Measurements from ENCODE around the gene LTBP1. TPM values are rescaled to one million over a fixed set of nuclear protein-coding genes. Genes with fewer than 3 reads are reported as not detected.
"Not testable (repeated sequence)": the region's sequence is repeated elsewhere in the genome, so short reads cannot be mapped to it uniquely, and the experiment has no call there.

The LTBP1 gene
- total RNA-seq, 1 donor from 2014 or later, result 246 TPM

DNA sequence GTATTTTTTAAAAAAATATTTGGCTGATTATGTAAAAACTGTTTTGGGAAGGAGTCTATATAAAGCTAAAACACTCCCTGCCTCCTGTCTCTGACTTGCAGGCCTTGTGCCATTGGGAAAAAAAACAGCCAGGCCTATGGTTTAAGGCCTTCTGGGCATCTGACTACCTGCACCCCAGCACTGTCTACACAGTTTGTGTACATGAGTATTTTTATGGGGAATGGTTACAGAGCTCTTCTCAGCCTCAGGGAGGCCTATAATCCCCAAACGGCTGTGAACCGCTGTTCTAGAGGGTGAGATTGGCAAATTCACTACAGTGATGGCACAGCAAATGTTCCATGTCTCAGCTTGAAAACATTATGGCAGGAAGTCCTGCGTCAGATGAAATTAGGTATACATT is 96.1 kb downstream of the LTBP1 start:
- DNase-seq (ENCODE audit: low spot score), result no peak

GRCh38 chr2:33047939-33048338 is 101.2 kb downstream of the LTBP1 start:
- DNase-seq (ENCODE audit: low spot score), result no peak

DNA sequence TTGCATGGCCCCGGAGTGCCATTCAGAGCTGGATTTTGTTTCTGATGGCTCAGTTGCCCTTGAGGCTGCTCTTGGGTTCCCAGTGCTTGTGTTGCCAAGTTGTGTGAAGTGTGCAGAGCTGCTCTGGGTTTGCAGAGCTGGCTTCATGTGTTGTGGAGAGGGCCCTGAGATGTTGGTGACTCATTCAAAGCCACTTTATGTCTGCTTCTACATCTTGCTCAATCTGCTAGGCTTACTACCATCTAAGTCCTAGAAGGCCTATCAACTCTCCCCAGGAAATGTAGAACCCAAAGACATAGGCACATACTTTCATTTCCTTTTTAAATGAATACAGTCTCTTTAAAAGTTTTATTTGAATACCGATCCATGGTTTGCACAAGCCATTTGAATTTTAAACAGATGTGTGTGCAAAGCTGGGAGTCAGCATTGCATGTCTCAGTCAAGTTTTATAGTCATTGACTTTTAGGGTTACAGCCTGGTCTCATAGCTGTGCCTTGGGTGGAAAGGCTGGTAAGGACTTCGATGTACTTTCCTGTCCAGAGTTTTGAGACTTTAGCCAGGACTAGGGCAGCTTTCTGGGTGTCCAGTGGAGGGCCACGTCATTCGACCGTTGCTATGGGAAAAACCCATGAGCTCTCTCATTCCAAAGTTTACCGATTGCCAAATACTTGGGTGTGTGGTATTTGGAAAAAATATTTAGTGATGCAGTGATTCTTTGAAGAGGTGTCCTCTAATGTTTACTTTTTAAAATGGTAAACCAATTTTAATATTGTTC is 105.0 kb downstream of the LTBP1 start:
- DNase-seq (ENCODE audit: low spot score), result no peak

GRCh38 chr2:33052361-33052735 is 105.6 kb downstream of the LTBP1 start:
- DNase-seq (ENCODE audit: low spot score), result no peak

DNA sequence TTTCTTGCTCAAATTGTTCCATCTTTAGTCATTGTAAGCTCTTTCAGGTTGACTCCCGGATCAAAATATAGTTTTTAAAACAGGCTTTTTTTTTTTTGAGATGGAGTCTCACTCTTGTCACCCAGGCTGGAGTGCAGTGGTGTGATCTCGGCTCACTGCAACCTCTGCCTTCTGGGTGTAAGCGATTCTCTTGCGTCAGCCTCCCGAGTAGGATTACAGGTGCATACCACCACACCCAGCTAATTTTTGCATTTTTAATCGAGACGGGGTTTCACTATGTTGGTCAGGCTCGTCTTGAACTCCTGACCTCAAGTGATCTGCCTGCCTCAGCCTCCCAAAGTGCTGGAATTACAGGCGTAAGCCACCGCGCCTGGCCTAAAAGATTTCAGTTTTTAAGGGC is 106.0 kb downstream of the LTBP1 start:
- not testable (repeated sequence) for DNase-seq (ENCODE audit: low spot score)

DNA sequence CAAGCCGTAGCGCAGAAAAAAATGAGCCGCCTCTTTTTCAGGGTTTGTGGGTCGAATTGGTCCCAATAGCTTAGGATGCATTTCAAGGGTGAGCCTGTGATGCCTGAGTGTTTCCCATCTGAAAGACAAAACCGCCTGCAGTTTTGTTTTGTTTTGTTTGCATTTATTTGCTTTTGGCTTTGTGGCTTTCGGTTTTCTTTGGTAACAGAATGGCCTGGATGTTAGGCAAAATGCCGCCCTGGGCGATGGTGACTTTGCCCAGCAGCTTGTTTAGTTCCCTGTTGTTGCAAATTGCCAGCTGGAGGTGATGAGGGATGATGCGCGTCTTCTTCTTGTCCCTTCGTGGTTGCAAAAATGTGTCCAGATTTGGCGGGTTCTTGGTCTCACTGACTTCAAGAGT is 109.4 kb downstream of the LTBP1 start:
- no peak for DNase-seq (ENCODE audit: low spot score)

GRCh38 chr2:33057307-33058028 is 110.7 kb downstream of the LTBP1 start:
- not testable (repeated sequence) for DNase-seq (ENCODE audit: low spot score)

GRCh38 chr2:33058716-33059470 is 112.1 kb downstream of the LTBP1 start:
- DNase-seq (ENCODE audit: low spot score), result no peak

DNA sequence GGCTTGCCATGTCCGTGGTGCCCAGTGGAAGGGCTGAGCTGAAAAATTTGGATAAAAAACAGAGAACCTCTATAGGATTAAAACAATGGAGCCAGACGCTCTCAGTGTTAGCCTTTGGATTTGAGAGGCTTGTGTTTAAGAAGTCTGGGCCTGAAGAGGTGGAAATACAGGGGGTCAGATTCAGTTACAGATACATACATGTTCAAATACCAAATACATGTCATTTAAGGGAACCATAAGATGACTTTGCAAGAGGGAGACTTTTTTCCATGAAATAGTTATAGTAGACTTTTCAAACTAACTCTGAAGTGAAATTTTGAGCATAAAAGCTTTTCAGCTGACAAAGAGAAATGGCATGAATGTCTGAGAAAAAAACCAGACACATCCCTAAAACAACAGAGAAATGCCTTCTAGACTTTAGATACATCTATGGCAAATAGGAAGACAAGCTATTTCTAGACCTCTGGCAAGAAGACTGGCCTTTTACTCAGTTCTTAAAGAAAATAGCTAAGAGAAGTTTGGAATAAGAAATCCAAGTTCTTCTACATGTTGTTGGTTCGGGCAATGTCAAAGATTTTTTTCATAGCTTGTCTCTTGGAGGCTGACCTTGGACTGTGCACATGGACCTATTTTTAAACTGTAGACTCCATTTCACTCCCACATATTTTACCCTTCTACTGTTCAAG is 112.9 kb downstream of the LTBP1 start:
- DNase-seq (ENCODE audit: low spot score), result peak; percentile 83

- DNase-seq (ENCODE audit: low spot score), result no peak
Measured at GRCh38 chr2:33060405-33060804, 113.7 kb downstream of the LTBP1 start.

DNA sequence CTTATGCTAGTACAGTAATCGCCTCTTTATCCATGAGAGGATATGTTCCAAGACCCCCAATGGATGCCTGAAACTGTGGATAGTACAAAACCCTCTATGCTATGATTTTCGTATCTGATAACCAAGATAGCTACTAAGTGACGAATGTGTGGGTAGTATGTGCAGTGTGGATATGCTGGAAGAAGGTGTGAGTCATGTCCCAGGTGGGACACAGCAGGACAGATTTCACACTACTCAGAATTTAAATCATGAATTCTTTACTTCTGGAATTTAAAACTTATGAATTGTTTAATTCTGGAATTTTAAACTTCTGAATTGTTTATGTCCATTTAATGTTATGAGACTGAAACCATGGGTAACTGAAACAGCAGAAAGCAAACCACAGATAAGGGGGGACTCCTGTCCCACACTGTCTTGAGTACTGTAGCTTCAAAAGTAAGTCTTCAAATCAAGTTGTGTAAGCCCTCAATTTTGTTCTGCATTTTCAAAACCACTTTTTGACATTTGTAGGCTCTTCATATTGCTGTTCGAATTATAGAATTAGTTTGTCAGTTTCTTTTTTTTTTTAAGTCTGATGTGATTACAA is 116.0 kb downstream of the LTBP1 start:
- DNase-seq (ENCODE audit: low spot score), result no peak

- DNase-seq (ENCODE audit: low spot score), result no peak
Measured at GRCh38 chr2:33064349-33064801, 117.6 kb downstream of the LTBP1 start.

DNA sequence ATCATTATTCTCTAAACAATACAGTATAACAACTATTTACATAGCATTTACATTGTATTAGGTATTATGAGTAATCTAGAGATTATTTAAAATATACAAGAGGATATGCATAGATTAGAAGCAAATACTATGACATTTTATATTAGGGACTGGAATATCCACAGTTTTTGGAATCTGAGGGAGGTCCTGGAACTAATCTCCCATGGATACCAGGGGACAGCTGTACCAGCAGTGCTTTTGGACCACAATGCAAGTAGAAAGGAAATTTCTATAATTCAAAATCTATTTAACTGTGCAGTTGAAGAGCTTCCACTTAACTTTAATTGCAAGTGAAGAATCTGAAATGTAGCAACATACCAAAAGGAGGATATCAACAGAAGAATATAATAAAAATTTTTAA is 120.8 kb downstream of the LTBP1 start:
- DNase-seq (ENCODE audit: low spot score), result no peak

GRCh38 chr2:33068261-33068660 is 121.5 kb downstream of the LTBP1 start:
- no peak for DNase-seq (ENCODE audit: low spot score)

DNA sequence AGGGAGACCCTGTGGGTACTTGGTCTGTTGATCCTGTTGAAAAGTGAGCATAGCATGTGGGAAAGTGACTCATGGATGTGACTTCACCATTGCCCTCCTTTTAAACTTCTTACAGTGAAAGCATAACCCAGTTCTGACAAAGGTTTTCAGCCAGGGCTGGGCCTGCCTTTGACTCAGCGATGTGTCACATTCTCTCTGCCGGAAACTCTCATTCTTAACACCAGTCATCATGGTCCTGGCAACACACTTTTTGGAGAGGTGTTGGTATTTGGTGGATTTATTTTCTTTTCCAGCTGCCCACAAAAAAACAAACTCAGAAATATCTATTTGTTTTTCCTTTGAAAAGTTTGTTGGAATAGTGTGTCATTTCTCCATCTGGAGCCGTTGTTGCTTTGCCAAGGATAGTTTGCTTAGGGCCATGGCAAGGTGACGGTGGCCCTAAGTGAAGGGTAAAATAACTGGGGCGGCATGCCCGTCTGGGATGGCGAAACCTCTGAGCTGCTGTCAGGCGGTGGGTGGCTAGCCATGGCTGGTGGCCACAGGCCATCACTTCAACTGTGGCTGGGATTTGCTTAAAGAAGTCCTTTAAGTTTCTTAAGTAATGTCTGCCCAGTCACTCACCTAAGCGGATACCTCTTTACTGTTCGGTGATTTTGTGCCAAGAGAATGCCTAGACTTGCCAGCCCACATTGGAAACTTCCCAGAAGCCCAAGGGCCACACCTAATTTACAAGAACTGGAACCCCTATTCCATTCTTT is 123.3 kb downstream of the LTBP1 start:
- DNase-seq (ENCODE audit: low spot score), result peak; percentile 80

GRCh38 chr2:33071591-33071990 is 124.8 kb downstream of the LTBP1 start:
- DNase-seq (ENCODE audit: low spot score), result peak; percentile 10

DNA sequence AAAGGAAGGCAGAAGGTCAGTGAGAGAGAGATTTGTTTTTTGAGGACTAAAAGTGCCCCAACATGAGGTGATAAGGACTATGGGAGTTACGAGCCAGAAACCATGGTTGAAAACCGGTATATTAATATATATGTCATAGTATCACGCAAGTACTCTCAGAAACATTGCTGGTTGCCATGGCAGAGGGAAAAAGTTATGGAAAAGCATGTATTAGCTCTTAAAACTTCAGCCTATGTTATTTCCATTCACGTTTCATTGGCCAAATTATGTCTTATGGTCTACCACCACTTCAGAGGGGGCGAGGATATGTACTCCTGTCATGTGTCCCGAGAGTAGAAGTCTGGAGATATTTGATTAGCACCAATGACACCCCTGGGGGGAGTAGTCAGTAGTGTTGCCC is 125.9 kb downstream of the LTBP1 start:
- DNase-seq (ENCODE audit: low spot score), result no peak

- peak; percentile 26 for DNase-seq (ENCODE audit: low spot score)
Measured at GRCh38 chr2:33073018-33073417, 126.3 kb downstream of the LTBP1 start.

DNA sequence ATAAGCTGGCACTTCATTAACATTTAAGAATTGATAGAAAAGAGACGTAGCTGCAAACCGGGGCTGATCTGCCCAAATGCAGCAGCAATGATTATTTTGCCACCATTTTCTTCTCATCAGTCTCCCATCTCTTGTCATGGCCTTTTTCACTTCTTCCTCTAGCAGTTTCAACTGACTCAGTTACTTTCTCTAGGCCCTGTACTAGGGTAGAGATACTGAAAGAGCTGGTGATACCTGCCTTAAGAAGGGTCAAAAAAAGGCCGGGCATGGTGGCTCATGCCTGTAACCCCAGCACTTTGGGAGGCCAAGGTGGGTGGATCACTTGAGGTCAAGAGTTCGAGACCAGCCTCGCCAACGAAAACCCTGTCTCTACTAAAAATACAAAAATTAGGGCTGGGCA is 127.4 kb downstream of the LTBP1 start:
- no peak for DNase-seq (ENCODE audit: low spot score)

- DNase-seq (ENCODE audit: low spot score), result peak; percentile 22
Measured at GRCh38 chr2:33077311-33077710, 130.6 kb downstream of the LTBP1 start.

DNA sequence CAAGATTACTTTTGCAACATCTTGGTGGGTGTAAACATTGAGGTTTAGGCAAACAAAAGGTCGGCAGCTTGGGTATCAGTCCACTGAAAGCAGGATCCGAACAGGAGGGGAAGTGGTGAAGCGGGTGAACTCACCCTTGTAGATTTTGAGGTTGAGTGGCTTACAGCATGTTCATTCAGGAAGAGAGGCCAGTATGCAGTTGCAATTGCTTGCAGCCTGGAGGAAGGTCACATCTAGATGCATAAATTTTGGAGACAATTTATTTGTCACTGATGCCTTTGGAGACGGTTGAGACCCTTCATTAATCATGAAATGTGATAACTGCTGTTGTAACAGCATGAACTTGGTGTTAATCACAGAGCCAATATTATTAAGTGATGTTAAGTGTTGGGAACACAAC is 131.1 kb downstream of the LTBP1 start:
- no peak for DNase-seq (ENCODE audit: low spot score)

Data from umbilical cord (tissue), 2 donors.